ENCODE measurements around the gene GABRB2.

GABRB2 gene

GRCh38 chr5:161391724-161392123 lies 154.8 kb downstream of the GABRB2 start:
- H3K27me3 ChIP-seq = no peaks in the 10 kb centered on the region
- H3K4me3 ChIP-seq = no peak overlapping the region
- H3K36me3 ChIP-seq = no peaks in the 10 kb centered on the region
- intact Hi-C loops (cut with DNase I; ENCODE audit: low total_unique reads) = no loop called here
- H3K27ac ChIP-seq = no peak overlapping the region
- no peak for TF ChIP-seq CTCF (IDR thresholded peaks at IDR 0.05)
- no peaks in the 10 kb centered on the region for H3K4me1 ChIP-seq
- no peaks in the 10 kb centered on the region for H3K9me3 ChIP-seq
- DNase-seq = no peak

GRCh38 chr5:161391016-161391415 lies 155.5 kb downstream of the GABRB2 start:
- intact Hi-C loops (cut with DNase I; ENCODE audit: low total_unique reads) = no loop called here
- no peak overlapping the region for H3K27ac ChIP-seq
- no peaks in the 10 kb centered on the region for H3K36me3 ChIP-seq
- H3K4me3 ChIP-seq = no peak overlapping the region
- H3K4me1 ChIP-seq = no peaks in the 10 kb centered on the region
- no peak for TF ChIP-seq CTCF (IDR thresholded peaks at IDR 0.05)
- H3K27me3 ChIP-seq = no peaks in the 10 kb centered on the region
- no peak for DNase-seq
- H3K9me3 ChIP-seq = no peaks in the 10 kb centered on the region

GRCh38 chr5:161387121-161387520 lies 159.4 kb downstream of the GABRB2 start:
- H3K27ac ChIP-seq = no peak overlapping the region
- no peaks in the 10 kb centered on the region for H3K36me3 ChIP-seq
- no peaks in the 10 kb centered on the region for H3K9me3 ChIP-seq
- no peak for DNase-seq
- intact Hi-C loops (cut with DNase I; ENCODE audit: low total_unique reads) = no loop called here
- no peak for TF ChIP-seq CTCF (IDR thresholded peaks at IDR 0.05)
- H3K27me3 ChIP-seq = no peaks in the 10 kb centered on the region
- H3K4me1 ChIP-seq = no peaks in the 10 kb centered on the region
- H3K4me3 ChIP-seq = no peak overlapping the region

GRCh38 chr5:161385027-161385426 lies 161.5 kb downstream of the GABRB2 start:
- intact Hi-C loops (cut with DNase I; ENCODE audit: low total_unique reads) = no loop called here
- no peak for DNase-seq
- H3K4me3 ChIP-seq = no peak overlapping the region
- no peaks in the 10 kb centered on the region for H3K4me1 ChIP-seq
- H3K27me3 ChIP-seq = no peaks in the 10 kb centered on the region
- TF ChIP-seq CTCF (IDR thresholded peaks at IDR 0.05) = no peak
- no peaks in the 10 kb centered on the region for H3K9me3 ChIP-seq
- no peak overlapping the region for H3K27ac ChIP-seq
- H3K36me3 ChIP-seq = no peaks in the 10 kb centered on the region

- intact Hi-C loops (cut with DNase I; ENCODE audit: low total_unique reads) = no loop called here
- Histone ChIP-seq H3K4me3 (no peak overlapping the region), H3K4me1 (no peaks in the 10 kb centered on the region), H3K27me3 (no peaks in the 10 kb centered on the region), H3K9me3 (no peaks in the 10 kb centered on the region), H3K36me3 (no peaks in the 10 kb centered on the region), H3K27ac (no peak overlapping the region)
- no peak for TF ChIP-seq CTCF (IDR thresholded peaks at IDR 0.05)
- no peak for DNase-seq
Observed at GRCh38 chr5:161382685-161383084, 163.8 kb downstream of the GABRB2 start.

GRCh38 chr5:161380486-161380885 lies 166.0 kb downstream of the GABRB2 start:
- DNase-seq = no peak
- H3K4me3 ChIP-seq = no peak overlapping the region
- H3K27me3 ChIP-seq = no peaks in the 10 kb centered on the region
- intact Hi-C loops (cut with DNase I; ENCODE audit: low total_unique reads) = no loop called here
- TF ChIP-seq CTCF (IDR thresholded peaks at IDR 0.05) = no peak
- no peaks in the 10 kb centered on the region for H3K9me3 ChIP-seq
- H3K4me1 ChIP-seq = no peaks in the 10 kb centered on the region
- H3K36me3 ChIP-seq = no peaks in the 10 kb centered on the region
- H3K27ac ChIP-seq = no peak overlapping the region
